ENCODE measurements around the gene C2CD3.

C2CD3 gene

DNA sequence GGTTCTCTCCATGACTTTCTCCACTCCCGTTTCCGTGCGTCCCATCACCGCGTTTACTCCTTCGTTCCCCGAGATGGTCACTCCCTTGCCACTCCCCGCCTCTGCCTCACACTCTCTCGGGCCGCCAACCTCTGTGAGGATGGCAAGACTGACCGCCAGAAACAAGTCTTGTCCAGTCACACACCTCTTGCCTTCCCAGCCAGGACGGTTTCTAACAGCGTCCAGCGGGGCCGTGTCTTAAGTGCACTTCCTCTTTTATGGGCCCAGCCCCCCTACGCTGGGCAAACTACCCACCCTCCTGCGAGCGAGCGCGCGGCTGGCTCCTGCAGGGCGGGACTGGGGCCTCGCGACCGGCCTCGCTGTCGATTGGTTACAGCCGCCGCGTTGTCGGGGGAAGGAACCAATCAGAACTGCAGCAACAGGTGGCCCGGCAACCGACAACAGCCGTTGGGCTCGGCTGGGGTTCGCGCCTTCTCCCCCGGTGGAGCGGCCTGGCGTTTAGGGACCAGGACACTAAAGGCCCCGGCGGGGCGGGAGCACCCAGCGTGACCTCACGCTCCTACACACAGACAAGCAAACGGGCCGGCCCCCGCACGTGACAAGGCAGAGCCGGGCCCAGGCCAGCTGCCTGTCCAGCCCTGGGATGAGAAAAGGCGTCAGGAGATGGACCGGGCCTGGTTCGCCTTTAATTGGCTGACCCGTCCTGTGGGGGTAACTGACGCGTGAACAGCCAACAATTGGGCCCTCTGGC is 187.6 kb downstream of the C2CD3 start:
- DNase-seq (ENCODE audit: low read depth in 1 of 2, low spot score in 1 of 2), result peak; percentile 84

GRCh38 chr11:73982595-73982989 is 188.2 kb downstream of the C2CD3 start, which contains the start of gene UCP2:
UCP2 (minus strand) TSS chr11:73982843; CDS start chr11:73978378, 4,465 bp downstream.
- peak; percentile 70 to 79 for DNase-seq (ENCODE audit: low read depth in 1 of 2, low spot score in 1 of 2)

- no peak for DNase-seq (ENCODE audit: low read depth in 1 of 2, low spot score in 1 of 2)
These were observed 189.6 kb downstream of the C2CD3 start for GRCh38 chr11:73981051-73981805.

GRCh38 chr11:73980001-73980961 is 190.5 kb downstream of the C2CD3 start:
- DNase-seq (ENCODE audit: low read depth in 1 of 2, low spot score in 1 of 2), result peak; percentile 33 to 72

DNA sequence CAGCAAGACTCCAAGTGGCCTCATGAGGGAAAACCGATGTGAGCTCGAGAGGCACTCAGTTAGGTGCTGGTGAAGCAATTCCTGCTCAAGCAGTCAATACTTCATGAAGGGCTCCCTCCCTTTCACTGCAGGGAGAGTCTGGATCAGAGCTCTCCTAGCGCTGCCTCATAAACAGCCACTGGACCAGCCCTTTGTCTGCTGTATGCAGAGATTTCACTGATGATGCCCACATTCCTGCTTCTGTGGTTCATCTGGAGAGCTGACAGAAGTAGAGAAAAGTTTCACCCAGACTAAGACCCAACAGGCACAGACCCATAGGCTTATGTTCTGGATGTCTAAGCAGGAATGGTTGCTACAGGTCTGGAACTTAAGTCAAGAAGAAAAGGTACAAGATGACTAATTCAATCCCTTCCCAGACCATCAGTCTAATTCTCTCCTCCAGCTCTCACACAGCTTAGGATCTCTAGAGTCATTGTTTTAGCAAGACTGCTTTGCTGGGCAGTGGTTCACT is 192.2 kb downstream of the C2CD3 start:
- no peak for DNase-seq (ENCODE audit: low read depth in 1 of 2, low spot score in 1 of 2)

GRCh38 chr11:73977856-73978519 is 192.8 kb downstream of the C2CD3 start:
- no peak for DNase-seq (ENCODE audit: low read depth in 1 of 2, low spot score in 1 of 2)

DNA sequence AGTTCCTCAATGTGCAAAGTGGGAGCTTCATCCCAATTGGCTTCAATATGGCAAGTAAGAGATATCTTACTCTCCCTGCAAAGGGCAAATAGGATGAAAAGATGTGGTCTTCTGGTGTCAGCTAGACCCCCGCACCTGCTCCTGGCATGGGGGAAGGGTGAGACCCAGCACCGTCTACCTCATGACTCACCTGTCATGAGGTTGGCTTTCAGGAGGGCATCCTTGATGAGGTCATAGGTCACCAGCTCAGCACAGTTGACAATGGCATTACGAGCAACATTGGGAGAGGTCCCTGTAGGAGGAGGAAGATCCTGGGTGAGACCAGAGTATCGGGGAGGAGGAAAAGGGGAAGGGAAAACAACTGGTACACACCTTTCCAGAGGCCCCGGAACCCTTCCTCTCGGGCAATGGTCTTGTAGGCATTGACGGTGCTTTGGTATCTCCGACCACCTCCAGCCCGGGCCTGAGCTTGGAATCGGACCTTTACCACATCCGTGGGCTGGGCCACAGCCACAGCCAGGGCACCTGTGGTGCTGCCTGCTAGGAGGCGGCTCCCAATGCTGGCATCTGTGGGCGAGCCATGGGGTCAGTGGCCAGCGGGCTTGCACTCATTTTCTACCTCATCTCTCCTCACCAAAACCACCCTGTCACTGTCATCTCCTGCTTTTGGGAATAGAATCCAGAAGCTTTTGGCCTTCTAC is 194.2 kb downstream of the C2CD3 start:
- DNase-seq (ENCODE audit: low read depth in 1 of 2, low spot score in 1 of 2), result no peak

DNA sequence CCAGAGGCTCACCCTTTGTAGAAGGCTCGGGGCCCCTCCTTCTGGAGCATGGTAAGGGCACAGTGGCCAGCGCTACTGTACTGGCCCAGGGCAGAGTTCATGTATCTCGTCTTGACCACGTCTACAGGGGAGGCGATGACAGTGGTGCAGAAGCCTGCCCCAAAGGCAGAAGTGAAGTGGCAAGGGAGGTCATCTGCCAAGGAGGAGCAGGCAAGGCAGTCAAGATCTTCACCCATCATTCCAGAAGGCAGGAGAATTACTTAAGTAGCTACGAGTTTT is 195.4 kb downstream of the C2CD3 start:
- no peak for DNase-seq (ENCODE audit: low read depth in 1 of 2, low spot score in 1 of 2)

DNA sequence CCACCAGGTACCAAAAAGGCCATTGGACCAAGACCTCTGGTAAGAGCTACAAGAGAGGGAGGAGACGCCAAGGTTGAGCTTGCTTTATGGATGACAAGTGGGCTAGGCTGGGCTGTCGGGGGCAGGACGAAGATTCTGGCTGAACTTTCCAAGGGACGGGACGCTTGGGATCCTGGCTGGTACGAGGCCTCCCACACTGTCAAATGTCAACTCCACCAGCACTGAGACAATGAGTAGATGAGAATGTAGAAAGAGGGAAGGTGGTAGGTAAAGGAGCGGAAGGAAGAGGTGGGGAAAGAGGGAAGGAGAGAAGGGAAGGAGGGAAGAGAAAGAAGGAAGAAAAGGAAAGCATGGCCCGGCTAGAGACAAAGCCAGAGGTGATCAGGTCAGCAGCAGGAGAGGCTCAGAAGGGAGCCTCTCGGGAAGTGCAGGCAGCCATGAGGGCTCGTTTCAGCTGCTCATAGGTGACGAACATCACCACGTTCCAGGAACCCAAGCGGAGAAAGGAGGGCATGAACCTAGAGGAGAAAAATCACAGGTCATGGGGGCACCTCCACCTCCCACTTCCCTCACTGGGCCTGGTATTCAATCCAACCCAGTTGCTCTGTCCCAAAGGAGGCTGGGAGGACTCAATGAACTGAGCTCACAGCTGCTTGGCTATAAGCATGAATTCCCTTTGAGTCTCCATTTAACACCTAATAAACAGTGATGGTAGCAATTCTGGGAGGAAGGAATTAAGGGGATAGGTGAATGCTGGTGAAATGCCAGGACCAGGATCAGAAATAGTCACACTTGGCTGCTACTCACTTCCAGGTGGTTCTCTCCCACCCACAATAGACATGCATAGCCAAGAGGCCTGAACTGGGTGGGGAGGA is 196.0 kb downstream of the C2CD3 start:
- no peak for DNase-seq (ENCODE audit: low read depth in 1 of 2, low spot score in 1 of 2)

GRCh38 chr11:73972620-73973449 is 198.0 kb downstream of the C2CD3 start:
- no peak for DNase-seq (ENCODE audit: low read depth in 1 of 2, low spot score in 1 of 2)

- no peak for DNase-seq (ENCODE audit: low read depth in 1 of 2, low spot score in 1 of 2)
These were observed 198.6 kb downstream of the C2CD3 start for GRCh38 chr11:73972187-73972586.

DNA sequence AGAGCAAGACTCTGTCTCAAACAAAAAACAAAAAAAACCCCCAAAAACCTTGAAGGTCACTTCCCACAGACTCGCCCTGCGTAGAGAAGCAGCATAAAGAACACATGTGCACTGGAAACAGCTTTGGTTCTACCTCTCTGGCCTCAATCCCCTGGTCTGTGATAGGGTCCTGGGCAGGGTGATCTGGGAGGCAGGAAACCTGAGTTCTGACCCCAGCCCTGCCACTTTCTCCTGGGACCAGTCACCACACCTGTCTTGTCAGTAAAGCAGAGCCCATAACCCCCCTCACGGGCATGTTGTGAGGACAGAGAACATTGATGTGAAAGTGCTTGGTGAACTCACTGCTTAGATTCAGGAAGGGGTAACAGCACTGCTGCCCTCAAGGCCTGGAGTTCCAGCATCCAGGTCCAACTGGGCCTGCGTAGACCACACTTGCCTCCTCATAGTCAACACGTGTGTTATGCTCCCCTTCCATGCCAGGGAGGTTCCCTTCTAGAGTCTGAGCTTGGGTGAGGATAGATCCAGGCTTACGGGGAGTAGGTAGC is 199.6 kb downstream of the C2CD3 start:
- no peak for DNase-seq (ENCODE audit: low read depth in 1 of 2, low spot score in 1 of 2)

GRCh38 chr11:73969991-73970800 is 200.6 kb downstream of the C2CD3 start:
- no peak for DNase-seq (ENCODE audit: low read depth in 1 of 2, low spot score in 1 of 2)

GRCh38 chr11:73969091-73969490 is 201.7 kb downstream of the C2CD3 start:
- DNase-seq (ENCODE audit: low read depth in 1 of 2, low spot score in 1 of 2), result no peak

GRCh38 chr11:73968356-73968966 is 202.3 kb downstream of the C2CD3 start:
- no peak for DNase-seq (ENCODE audit: low read depth in 1 of 2, low spot score in 1 of 2)

DNA sequence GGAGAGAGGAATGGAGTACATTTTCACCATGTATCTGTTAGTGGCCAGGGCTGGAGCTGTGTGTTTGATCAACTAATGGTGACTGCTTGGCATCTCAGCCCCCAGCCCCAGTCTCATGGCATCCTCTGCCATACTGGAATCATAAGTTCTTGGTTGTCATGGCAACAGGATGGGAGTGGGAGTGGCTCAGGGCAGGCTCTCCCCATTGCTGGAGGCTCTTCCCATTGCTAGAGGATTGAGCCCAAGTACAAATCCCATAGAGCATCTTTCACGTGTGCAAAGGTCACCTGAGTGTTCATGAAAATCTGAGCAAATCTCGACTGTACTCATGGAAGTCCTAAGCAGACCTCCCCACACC is 205.1 kb downstream of the C2CD3 start:
- no peak for DNase-seq (ENCODE audit: low read depth in 1 of 2, low spot score in 1 of 2)

Measured in stimulated activated CD4-positive, alpha-beta T cell treated with anti-CD3 and anti-CD28 coated beads, Interleukin-15, amount 100 ng/mL, for 1 hour (primary cell).